CD14-positive monocyte (primary cell): Measurements from ENCODE around the gene TXNDC17. TPM values are rescaled to one million over a fixed set of nuclear protein-coding genes. Genes with fewer than 3 reads are reported as not detected.
"Not testable (repeated sequence)": the region's sequence is repeated elsewhere in the genome, so short reads cannot be mapped to it uniquely, and the experiment has no call there.

Source experiments
- DNase-seq, 3 donors: peaks; one replicate each; pipeline ENCODE4 v3.0.0-alpha.2; 2011 to 2022
- H2AFZ ChIP-seq: 2 replicates; pipeline ENCODE4 v1.6.0; 2012; ENCODE audit warnings: mild to moderate bottlenecking, low read depth, low read length, inconsistent platforms; ENCODE audit not compliant: insufficient read depth, poor library complexity, severe bottlenecking
- H3K27ac ChIP-seq, 2 donors: 1 replicate in 1 of 2; 2 replicates in 1 of 2; pipeline ENCODE4 v1.5.1; 2012 to 2013; ENCODE audit warnings: low read length in 2 of 2, control low read depth in 1 of 2, inconsistent platforms in 1 of 2, low read depth in 1 of 2, mild to moderate bottlenecking in 1 of 2
- H3K27me3 ChIP-seq, 2 donors: one replicate each; pipeline versions ENCODE4 v1.6.0 to v1.6.1; 2011 to 2013; ENCODE audit warnings: low read length in 2 of 2; ENCODE audit not compliant: control insufficient read depth in 2 of 2, insufficient read depth in 2 of 2
- H3K36me3 ChIP-seq, 2 donors: replicated peaks in 1 of 2; 1 replicate in 1 of 2; 2 replicates in 1 of 2; pipeline versions ENCODE4 v1.5.1 to v1.6.1; 2012 to 2013; ENCODE audit warnings: low read length in 2 of 2, control low read depth in 1 of 2, inconsistent platforms in 1 of 2, mild to moderate bottlenecking in 1 of 2; ENCODE audit not compliant: insufficient read depth in 2 of 2, control insufficient read depth in 1 of 2
- H3K4me1 ChIP-seq, 2 donors: 1 replicate in 1 of 2; 2 replicates in 1 of 2; pipeline versions ENCODE4 v1.5.1 to v1.6.1; 2012 to 2013; ENCODE audit warnings: low read length in 2 of 2, control low read depth in 1 of 2, inconsistent platforms in 1 of 2, mild to moderate bottlenecking in 1 of 2, moderate library complexity in 1 of 2; ENCODE audit not compliant: insufficient read depth in 2 of 2, control insufficient read depth in 1 of 2
- H3K4me2 ChIP-seq: replicated peaks from 2 replicates; pipeline ENCODE3; 2012; ENCODE audit warnings: low read length, moderate library complexity, mild to moderate bottlenecking; ENCODE audit not compliant: poor library complexity, severe bottlenecking; ENCODE audit errors: extremely low read depth
- H3K4me3 ChIP-seq, 3 experiments: fragments of 200-600 bp in 1 of 3; sonication (generic) in 1 of 3; replicated peaks in 1 of 3; 1 replicate in 2 of 3; 2 replicates in 1 of 3; pipeline ENCODE4 v1.5.1; 2011 to 2013; ENCODE audit warnings: low read length in 3 of 3, mild to moderate bottlenecking in 3 of 3, control low read depth in 2 of 3, low read depth in 2 of 3, inconsistent platforms in 1 of 3, moderate library complexity in 1 of 3
- H3K79me2 ChIP-seq: 2 replicates; pipeline ENCODE4 v1.6.0; 2012; ENCODE audit warnings: mild to moderate bottlenecking, control low read depth, inconsistent platforms, low read length, moderate library complexity; ENCODE audit not compliant: insufficient read depth
- H3K9ac ChIP-seq: 2 replicates; pipeline ENCODE4 v1.6.0; 2017; ENCODE audit warnings: low read length, mild to moderate bottlenecking; ENCODE audit not compliant: insufficient read depth, poor library complexity, severe bottlenecking
- H3K9me3 ChIP-seq, 2 donors: replicated peaks in 1 of 2; 1 replicate in 1 of 2; 2 replicates in 1 of 2; pipeline versions ENCODE4 v1.5.1 to v1.6.1; 2012 to 2013; ENCODE audit warnings: low read length in 2 of 2, control low read depth in 1 of 2; ENCODE audit not compliant: control insufficient read depth in 1 of 2, insufficient read depth in 1 of 2
- H4K20me1 ChIP-seq: 2 replicates; pipeline ENCODE4 v1.6.0; 2012; ENCODE audit warnings: mild to moderate bottlenecking, low read length, control low read depth, moderate library complexity; ENCODE audit not compliant: insufficient read depth
- H3K27ac Mint-ChIP-seq, 7 donors: one replicate each; pipeline ENCODE4 v1.8.0; 2020; ENCODE audit warnings: mild to moderate bottlenecking in 7 of 7, mixed read lengths in 7 of 7, moderate library complexity in 6 of 7, inconsistent platforms in 2 of 7
- H3K27me3 Mint-ChIP-seq, 3 donors: one replicate each; pipeline ENCODE4 v1.8.0; 2021 to 2022; ENCODE audit warnings: low read depth in 3 of 3, mild to moderate bottlenecking in 3 of 3, mixed read lengths in 3 of 3, moderate library complexity in 3 of 3, inconsistent platforms in 1 of 3
- H3K36me3 Mint-ChIP-seq, 2 donors: one replicate each; pipeline ENCODE4 v1.8.0; 2020; ENCODE audit warnings: mixed read lengths in 2 of 2, inconsistent platforms in 1 of 2, mild to moderate bottlenecking in 1 of 2
- H3K4me1 Mint-ChIP-seq: one replicate; pipeline ENCODE4 v1.8.0; 2020; ENCODE audit warnings: mild to moderate bottlenecking, mixed read lengths
- H3K4me3 Mint-ChIP-seq, 2 donors: one replicate each; pipeline ENCODE4 v1.8.0; 2020; ENCODE audit warnings: mild to moderate bottlenecking in 2 of 2, mixed read lengths in 2 of 2, moderate library complexity in 1 of 2
- H3K9me3 Mint-ChIP-seq, 7 donors: one replicate each; pipeline ENCODE4 v1.8.0; 2020 to 2022; ENCODE audit warnings: mixed read lengths in 7 of 7, mild to moderate bottlenecking in 6 of 7, moderate library complexity in 6 of 7, inconsistent platforms in 2 of 7
- WGBS: methylation state at CpG from one replicate; pipeline ENCODE4 v1.1.5; 2013; ENCODE audit warnings: missing lambda C conversion rate; ENCODE audit not compliant: insufficient coverage; 5-methylcytosine and 5-hydroxymethylcytosine counted together
- intact Hi-C, 2 donors: fragments of 100-400 bp; cut with micrococcal nuclease; formaldehyde crosslinking; loops; one replicate each; pipeline versions ENCODE4 v1.15.0 to v1.15.1; 2023
- polyA plus RNA-seq, 3 donors: library from polyadenylated mRNA; depleted of rRNA in 1 of 3; unstranded in 2 of 3; stranded (reverse) in 1 of 3; fragments of 300-500 nt in 2 of 3; fragments of >200 nt in 1 of 3; fragmentation: Illumina TruSeq in 2 of 3; gene quantifications; 1 replicate in 2 of 3; 2 replicates in 1 of 3; pipeline ENCODE4 v1.2.3, GENCODE V29; 2012 to 2021
- TF ChIP-seq, protein P1 (sequence below): fragments of 200-600 bp; IDR thresholded peaks from one replicate; pipeline ENCODE4 v1.8.0; 2022; ENCODE audit warnings: antibody characterized with exemption, mild to moderate bottlenecking

TXNDC17 gene
- polyA plus RNA-seq, 3 donors = 88.8 to 357 (median 319) TPM

DNA sequence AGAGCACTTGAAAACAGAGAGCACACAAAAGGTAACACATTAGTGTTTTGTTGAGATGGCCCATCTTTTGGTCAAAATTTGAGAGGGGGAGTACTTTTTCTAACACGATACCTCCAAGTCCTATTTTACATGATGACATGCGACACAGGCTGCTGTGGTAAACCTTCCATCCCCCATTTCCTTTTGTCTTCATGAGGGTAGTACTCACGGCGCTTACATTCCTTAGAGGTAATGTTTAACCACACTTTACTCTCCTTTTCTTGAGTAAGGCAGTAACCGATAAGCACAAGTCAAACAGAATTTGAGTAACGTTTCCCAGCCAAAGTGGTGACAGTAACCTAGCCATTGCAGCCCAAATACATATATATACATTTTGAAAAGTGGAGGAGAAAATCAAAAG is 48.7 kb upstream of the TXNDC17 start:
- H3K4me2 ChIP-seq = no peak overlapping the region
- peaks cover 0 to 1% (median 0%) of the 10 kb centered on the region in 7 donors for H3K9me3 Mint-ChIP-seq
- H3K4me3 Mint-ChIP-seq = no peak overlapping the region
- H3K4me3 ChIP-seq = no peak overlapping the region
- H3K27me3 ChIP-seq = no peaks in the 10 kb centered on the region
- DNase-seq = no peak
- H3K9ac ChIP-seq = no peak overlapping the region
- TF ChIP-seq, protein P1, sequence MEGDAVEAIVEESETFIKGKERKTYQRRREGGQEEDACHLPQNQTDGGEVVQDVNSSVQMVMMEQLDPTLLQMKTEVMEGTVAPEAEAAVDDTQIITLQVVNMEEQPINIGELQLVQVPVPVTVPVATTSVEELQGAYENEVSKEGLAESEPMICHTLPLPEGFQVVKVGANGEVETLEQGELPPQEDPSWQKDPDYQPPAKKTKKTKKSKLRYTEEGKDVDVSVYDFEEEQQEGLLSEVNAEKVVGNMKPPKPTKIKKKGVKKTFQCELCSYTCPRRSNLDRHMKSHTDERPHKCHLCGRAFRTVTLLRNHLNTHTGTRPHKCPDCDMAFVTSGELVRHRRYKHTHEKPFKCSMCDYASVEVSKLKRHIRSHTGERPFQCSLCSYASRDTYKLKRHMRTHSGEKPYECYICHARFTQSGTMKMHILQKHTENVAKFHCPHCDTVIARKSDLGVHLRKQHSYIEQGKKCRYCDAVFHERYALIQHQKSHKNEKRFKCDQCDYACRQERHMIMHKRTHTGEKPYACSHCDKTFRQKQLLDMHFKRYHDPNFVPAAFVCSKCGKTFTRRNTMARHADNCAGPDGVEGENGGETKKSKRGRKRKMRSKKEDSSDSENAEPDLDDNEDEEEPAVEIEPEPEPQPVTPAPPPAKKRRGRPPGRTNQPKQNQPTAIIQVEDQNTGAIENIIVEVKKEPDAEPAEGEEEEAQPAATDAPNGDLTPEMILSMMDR = no peak
- peaks cover 59 to 91% of the 10 kb centered on the region in 2 donors for H3K36me3 ChIP-seq
- H4K20me1 ChIP-seq = no peaks in the 10 kb centered on the region
- no peak overlapping the region for H2AFZ ChIP-seq
- H3K27ac ChIP-seq = no peak overlapping the region
- H3K79me2 ChIP-seq = no peaks in the 10 kb centered on the region
- no peaks in the 10 kb centered on the region for H3K9me3 ChIP-seq
- H3K27ac Mint-ChIP-seq = no peak overlapping the region
- H3K27me3 Mint-ChIP-seq = peaks cover 0 to 1% (median 0%) of the 10 kb centered on the region in 3 donors
- 80% methylated on average over 1 of the region's 6 CpGs for WGBS
- H3K36me3 Mint-ChIP-seq = peaks cover 76 to 87% of the 10 kb centered on the region in 2 donors
- intact Hi-C loops = no loop called here
- H3K4me1 Mint-ChIP-seq = peaks cover 13% of the 10 kb centered on the region
- peaks cover 0 to 4% of the 10 kb centered on the region in 2 donors for H3K4me1 ChIP-seq

DNA sequence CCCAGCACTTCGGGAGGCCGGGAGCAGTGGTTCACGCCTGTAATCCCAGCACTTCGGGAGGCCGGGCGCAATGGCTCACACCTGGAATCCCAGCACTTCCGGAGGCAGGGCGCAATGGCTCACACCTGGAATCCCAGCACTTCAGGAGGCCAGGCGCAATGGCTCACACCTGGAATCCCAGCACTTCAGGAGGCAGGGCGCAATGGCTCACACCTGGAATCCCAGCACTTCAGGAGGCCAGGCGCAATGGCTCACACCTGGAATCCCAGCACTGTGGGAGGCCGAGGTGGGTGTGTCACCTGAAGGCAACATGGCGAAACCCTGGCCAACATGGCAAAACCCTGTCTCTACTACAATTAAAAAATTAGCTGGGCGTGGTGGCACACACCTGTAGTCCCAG is 47.5 kb upstream of the TXNDC17 start:
- H3K27me3 Mint-ChIP-seq, H2AFZ ChIP-seq, H3K27me3 ChIP-seq, H3K27ac Mint-ChIP-seq, DNase-seq, H3K27ac ChIP-seq, H3K4me3 ChIP-seq, H3K79me2 ChIP-seq, H3K9ac ChIP-seq, intact Hi-C loops, H4K20me1 ChIP-seq, H3K4me2 ChIP-seq, H3K4me3 Mint-ChIP-seq, H3K9me3 Mint-ChIP-seq, H3K9me3 ChIP-seq: not testable (repeated sequence)
- WGBS = 98% methylated on average over 12 of the region's 14 CpGs
- peaks cover 47 to 79% of the 10 kb centered on the region in 2 donors for H3K36me3 ChIP-seq
- peaks cover 66 to 78% of the 10 kb centered on the region in 2 donors for H3K36me3 Mint-ChIP-seq
- peaks cover 25% of the 10 kb centered on the region for H3K4me1 Mint-ChIP-seq
- H3K4me1 ChIP-seq = peaks cover 8 to 16% of the 10 kb centered on the region in 2 donors
